CD4-positive, alpha-beta T cell (primary cell): Measurements from ENCODE around the gene KHK. TPM values are rescaled to one million over a fixed set of nuclear protein-coding genes. Genes with fewer than 3 reads are reported as not detected.

Experiments used
- ATAC-seq: fragments of 200-7000 bp; cut with Tn5 transposase; one replicate; pipeline ENCODE4 v1.10.0; 2022; ENCODE audit warnings: mild to moderate bottlenecking; ENCODE audit not compliant: poor library complexity
- CTCF ChIA-PET: fragments of 350-600 bp; sonication (Branson Sonifier 250); formaldehyde crosslinking; loops from one replicate; lab custom pipeline; 2021; ENCODE audit warnings: antibody characterized with exemption, inconsistent platforms; lab: Charles Lee
- POLR2A ChIA-PET: fragments of 350-600 bp; sonication (Branson Sonifier 250); formaldehyde crosslinking; loops from one replicate; lab custom pipeline; 2021; ENCODE audit warnings: antibody characterized with exemption, inconsistent platforms; lab: Charles Lee
- DNase-seq, 14 experiments: peaks; one replicate each; pipeline ENCODE4 v3.0.0-alpha.2; 2013 to 2020; ENCODE audit warnings: mixed read lengths in 2 of 14
- H3K27ac ChIP-seq, 2 donors: one replicate each; pipeline versions ENCODE4 v1.5.1 to v1.7.0; 2013; ENCODE audit warnings: low read length in 2 of 2, low read depth in 1 of 2, mild to moderate bottlenecking in 1 of 2
- H3K27me3 ChIP-seq, 2 experiments: 1 replicate in 1 of 2; 2 replicates in 1 of 2; pipeline versions ENCODE4 v1.6.1 to v1.7.0; 2013; ENCODE audit warnings: low read length in 2 of 2, control low read depth in 1 of 2, mild to moderate bottlenecking in 1 of 2, moderate library complexity in 1 of 2; ENCODE audit not compliant: insufficient read depth in 2 of 2, control insufficient read depth in 1 of 2
- H3K36me3 ChIP-seq: one replicate; pipeline ENCODE4 v1.6.1; 2013; ENCODE audit warnings: low read length, control low read depth; ENCODE audit not compliant: insufficient read depth
- H3K4me1 ChIP-seq: one replicate; pipeline ENCODE4 v1.6.1; 2013; ENCODE audit warnings: low read length, control low read depth; ENCODE audit not compliant: insufficient read depth
- H3K4me3 ChIP-seq: one replicate; pipeline ENCODE4 v1.5.1; 2013; ENCODE audit warnings: mild to moderate bottlenecking, low read length, moderate library complexity
- H3K9me3 ChIP-seq, 2 experiments: 1 replicate in 1 of 2; 2 replicates in 1 of 2; pipeline versions ENCODE4 v1.6.1 to v1.7.0; 2013; ENCODE audit warnings: low read length in 2 of 2, mild to moderate bottlenecking in 2 of 2, control low read depth in 1 of 2, moderate library complexity in 1 of 2; ENCODE audit not compliant: control insufficient read depth in 1 of 2, insufficient read depth in 1 of 2
- H3K27ac Mint-ChIP-seq: one replicate; pipeline ENCODE4 v1.8.0; 2020; ENCODE audit warnings: mixed read lengths
- H3K27me3 Mint-ChIP-seq: one replicate; pipeline ENCODE4 v1.8.0; 2021; ENCODE audit warnings: mixed read lengths
- H3K36me3 Mint-ChIP-seq: one replicate; pipeline ENCODE4 v1.8.0; 2021; ENCODE audit warnings: low read depth, mixed read lengths
- H3K4me1 Mint-ChIP-seq: one replicate; pipeline ENCODE4 v1.8.0; 2021; ENCODE audit warnings: low read depth, mixed read lengths
- H3K4me3 Mint-ChIP-seq: one replicate; pipeline ENCODE4 v1.8.0; 2020; ENCODE audit warnings: mild to moderate bottlenecking, mixed read lengths
- H3K9me3 Mint-ChIP-seq: one replicate; pipeline ENCODE4 v1.8.0; 2020; ENCODE audit warnings: mixed read lengths
- CTCF ChIP-seq: fragments of 200-600 bp; IDR thresholded peaks from one replicate; pipeline ENCODE4 v1.8.0; 2022; ENCODE audit warnings: antibody characterized with exemption, mild to moderate bottlenecking
- intact Hi-C, 2 experiments: fragments of 100-400 bp; cut with DNase I in 1 of 2; cut with micrococcal nuclease in 1 of 2; formaldehyde crosslinking; loops; one replicate each; pipeline versions ENCODE4 v1.15.1 to v1.9.0; 2023 to 2025; cut with DNase I, micrococcal nuclease
- total RNA-seq, 174 experiments: library from RNA in 2 of 174; stranded (reverse) in 2 of 174; gene quantifications; one replicate each; pipeline ENCODE4 v1.2.3 and lab custom pipeline; 2021 to 2026

Gene KHK
- total RNA-seq, 2 experiments from 2014 or later = 4.7 TPM

GRCh38 chr2:27096748-27097297 is 10.3 kb downstream of the KHK start:
- intact Hi-C loops = loop anchor here in 1 of 2 experiments (5.0 kb wide), 1 partner anchor 585 kb away; no protein-coding TSS in a partner anchor
- H3K36me3 Mint-ChIP-seq = peaks cover 7% of the 10 kb centered on the region
- DNase-seq = no peak

GRCh38 chr2:27097341-27097740 is 10.8 kb downstream of the KHK start:
- Mint-ChIP-seq H3K4me1 (peaks cover 11% of the 10 kb centered on the region), H3K4me3 (no peak overlapping the region), H3K9me3 (no peaks in the 10 kb centered on the region), H3K36me3 (peaks cover 7% of the 10 kb centered on the region), H3K27me3 (no peaks in the 10 kb centered on the region), H3K27ac (no peak overlapping the region)
- DNase-seq = no peak
- H3K36me3 ChIP-seq = peaks cover 2% of the 10 kb centered on the region
- H3K4me3 ChIP-seq = no peak overlapping the region
- no peak for ATAC-seq
- POLR2A ChIA-PET = interaction anchor here (1.3 to 2.4 kb wide), 2 partner anchors 11 to 26 kb away, joined by 3 to 8 read pairs; partner anchors contain the start of genes KHK and OST4
- H3K4me1 ChIP-seq = peaks cover 9% of the 10 kb centered on the region
- H3K27ac ChIP-seq = no peak overlapping the region
- intact Hi-C loops = loop anchor here in 1 of 2 experiments (5.0 kb wide), 1 partner anchor 585 kb away; no protein-coding TSS in a partner anchor
- no peaks in the 10 kb centered on the region for H3K9me3 ChIP-seq
- TF ChIP-seq CTCF = no peak
- no peaks in the 10 kb centered on the region for H3K27me3 ChIP-seq
- CTCF ChIA-PET = interaction anchor here (1.3 kb wide), 1 partner anchor 94 kb away, joined by 3 read pairs; no protein-coding TSS in a partner anchor

More at GRCh38 chr2:27096748-27097297, 10.3 kb downstream of the KHK start:
- H3K4me3 Mint-ChIP-seq = no peak overlapping the region
- Histone ChIP-seq H3K9me3 (no peaks in the 10 kb centered on the region), H3K4me3 (no peak overlapping the region), H3K36me3 (peaks cover 2% of the 10 kb centered on the region), H3K4me1 (peaks cover 9% of the 10 kb centered on the region), H3K27ac (no peak overlapping the region), H3K27me3 (no peaks in the 10 kb centered on the region)
- no peak for TF ChIP-seq CTCF
- ATAC-seq = no peak
- ChIA-PET POLR2A (interaction anchor here (1.3 to 2.4 kb wide), 2 partner anchors 10 to 25 kb away, joined by 3 to 8 read pairs; partner anchors contain the start of genes KHK and OST4), CTCF (interaction anchor here (1.3 to 1.6 kb wide), 3 partner anchors 10 to 183 kb away, joined by 3 to 7 read pairs (median 4); partner anchors contain the start of gene KHK)
- no peaks in the 10 kb centered on the region for H3K27me3 Mint-ChIP-seq
- no peak overlapping the region for H3K27ac Mint-ChIP-seq
- no peaks in the 10 kb centered on the region for H3K9me3 Mint-ChIP-seq
- H3K4me1 Mint-ChIP-seq = peaks cover 11% of the 10 kb centered on the region

GRCh38 chr2:27099334-27099955 is 12.9 kb downstream of the KHK start:
- Histone ChIP-seq H3K27ac (no peak overlapping the region), H3K27me3 (no peaks in the 10 kb centered on the region), H3K4me3 (no peak overlapping the region), H3K36me3 (peaks cover 2% of the 10 kb centered on the region), H3K4me1 (peaks cover 9% of the 10 kb centered on the region), H3K9me3 (no peaks in the 10 kb centered on the region)
- Mint-ChIP-seq H3K36me3 (peaks cover 7% of the 10 kb centered on the region), H3K4me1 (peaks cover 11% of the 10 kb centered on the region), H3K27me3 (no peaks in the 10 kb centered on the region), H3K27ac (no peak overlapping the region), H3K9me3 (no peaks in the 10 kb centered on the region), H3K4me3 (no peak overlapping the region)
- ChIA-PET POLR2A (no interaction called here), CTCF (interaction anchor here (0.8 to 1.8 kb wide), 3 partner anchors 92 to 204 kb away, joined by 3 to 9 read pairs (median 4); no protein-coding TSS in a partner anchor)
- no peak for DNase-seq
- ATAC-seq = no peak
- intact Hi-C loops = loop anchor here in 1 of 2 experiments (1.0 to 5.0 kb wide), 3 partner anchors 92 to 583 kb away; no protein-coding TSS in a partner anchor
- TF ChIP-seq CTCF = no peak
